H1 (cell line): ENCODE results near the gene RRAD. TPM values are rescaled to one million over a fixed set of nuclear protein-coding genes. Genes with fewer than 3 reads are reported as not detected.

Experiments
- CTCF ChIA-PET: fragments of 300-600 bp; sonication (Branson Sonifier 250); formaldehyde crosslinking; loops from one replicate; lab custom pipeline; 2021; ENCODE audit not compliant: partially characterized antibody; lab: Charles Lee
- POLR2A ChIA-PET: fragments of 300-600 bp; sonication (Branson Sonifier 250); formaldehyde crosslinking; loops from one replicate; lab custom pipeline; 2021; ENCODE audit warnings: inconsistent platforms; ENCODE audit not compliant: partially characterized antibody; lab: Charles Lee
- DNase-seq, 2 experiments: peaks; one replicate each; pipeline versions ENCODE4 v3.0.0 to v3.0.0-alpha.2; 2010 to 2022; ENCODE audit warnings: low spot score in 2 of 2, low read depth in 1 of 2, mixed read lengths in 1 of 2
- FAIRE-seq: peaks from 2 replicates; lab custom pipeline; 2011; peaks lifted over from hg19 to GRCh38; lab: Jason Lieb, UNC
- H2AFZ ChIP-seq: 2 replicates; pipeline ENCODE4 v1.8.1; 2012; ENCODE audit warnings: low read length, inconsistent platforms
- H2AK5ac ChIP-seq: 2 replicates; pipeline ENCODE4 v1.6.1; 2013; ENCODE audit warnings: low read depth, low read length
- H2BK120ac ChIP-seq: replicated peaks from 2 replicates; pipeline ENCODE3; 2013; ENCODE audit warnings: low read depth, low read length, inconsistent platforms
- H2BK12ac ChIP-seq: 2 replicates; pipeline ENCODE4 v1.6.1; 2013; ENCODE audit warnings: low read depth, low read length
- H2BK15ac ChIP-seq: 2 replicates; pipeline ENCODE4 v1.6.1; 2013; ENCODE audit warnings: low read length
- H2BK20ac ChIP-seq: 2 replicates; pipeline ENCODE4 v1.6.1; 2013; ENCODE audit warnings: low read length
- H2BK5ac ChIP-seq: 2 replicates; pipeline ENCODE4 v1.6.1; 2013; ENCODE audit warnings: low read depth, low read length
- H3K14ac ChIP-seq: 2 replicates; pipeline ENCODE4 v1.6.1; 2013; ENCODE audit warnings: inconsistent platforms; ENCODE audit not compliant: insufficient read length
- H3K18ac ChIP-seq: 2 replicates; pipeline ENCODE4 v1.6.1; 2013; ENCODE audit warnings: low read length; ENCODE audit errors: extremely low read depth
- H3K23ac ChIP-seq: 2 replicates; pipeline ENCODE4 v1.6.1; 2013; ENCODE audit warnings: inconsistent platforms; ENCODE audit not compliant: insufficient read length
- H3K23me2 ChIP-seq: 2 replicates; pipeline ENCODE4 v1.6.1; 2013; ENCODE audit warnings: low read depth, low read length
- H3K27ac ChIP-seq: 2 replicates; pipeline ENCODE4 v1.6.1; 2011; ENCODE audit warnings: low read depth, low read length, inconsistent platforms
- H3K27me3 ChIP-seq, 4 experiments: replicated peaks in 1 of 4; 1 replicate in 1 of 4; 2 replicates in 3 of 4; pipeline versions ENCODE4 v1.6.1 to v1.8.1; 2011 to 2013; ENCODE audit warnings: low read length in 3 of 4, mild to moderate bottlenecking in 3 of 4, inconsistent platforms in 2 of 4, mixed read lengths in 2 of 4, moderate library complexity in 1 of 4; ENCODE audit not compliant: control insufficient read depth in 3 of 4, insufficient read depth in 3 of 4; ENCODE audit errors: extremely low read depth in 1 of 4
- H3K36me3 ChIP-seq, 4 experiments: 2 replicates each; pipeline versions ENCODE4 v1.6.1 to v1.8.1; 2011 to 2013; ENCODE audit warnings: mild to moderate bottlenecking in 4 of 4, low read length in 3 of 4, moderate library complexity in 2 of 4, control low read depth in 1 of 4, inconsistent platforms in 1 of 4; ENCODE audit not compliant: insufficient read depth in 4 of 4, control insufficient read depth in 2 of 4
- H3K4ac ChIP-seq: replicated peaks from 2 replicates; pipeline ENCODE3; 2013; ENCODE audit warnings: low read length, low read depth, mixed read lengths, inconsistent platforms; ENCODE audit not compliant: insufficient read length
- H3K4me1 ChIP-seq, 4 experiments: replicated peaks in 1 of 4; 1 replicate in 1 of 4; 2 replicates in 3 of 4; pipeline versions ENCODE4 v1.6.1 to v1.8.1; 2011 to 2013; ENCODE audit warnings: low read length in 3 of 4, inconsistent platforms in 2 of 4, mixed read lengths in 1 of 4; ENCODE audit not compliant: insufficient read depth in 4 of 4, control insufficient read depth in 3 of 4
- H3K4me2 ChIP-seq, 2 experiments: 2 replicates each; pipeline versions ENCODE4 v1.6.1 to v1.8.1; 2011 to 2013; ENCODE audit warnings: low read depth in 2 of 2, low read length in 2 of 2, control low read depth in 1 of 2, inconsistent platforms in 1 of 2, mild to moderate bottlenecking in 1 of 2; ENCODE audit not compliant: insufficient read depth in 1 of 2
- H3K4me3 ChIP-seq, 4 experiments: fragments of 200-600, 300-600 bp in 1 of 4; sonication (generic), shearing (Covaris generic), sonication (Bioruptor Twin) in 1 of 4; 2 replicates each; pipeline versions ENCODE4 v1.5.1 to v1.8.1; 2011 to 2016; ENCODE audit warnings: low read length in 4 of 4, low read depth in 3 of 4, control low read depth in 2 of 4, inconsistent platforms in 2 of 4, mild to moderate bottlenecking in 2 of 4, mixed read lengths in 1 of 4, moderate library complexity in 1 of 4; ENCODE audit not compliant: insufficient read depth in 2 of 4; ENCODE audit errors: extremely low read depth in 1 of 4
- H3K56ac ChIP-seq: replicated peaks from 2 replicates; pipeline ENCODE3; 2013; ENCODE audit warnings: low read depth, mild to moderate bottlenecking, mixed read lengths, low read length, inconsistent platforms; ENCODE audit not compliant: insufficient read length
- H3K79me1 ChIP-seq: 2 replicates; pipeline ENCODE4 v1.6.1; 2013; ENCODE audit warnings: low read depth, low read length, control low read depth
- H3K79me2 ChIP-seq, 2 experiments: 2 replicates each; pipeline versions ENCODE4 v1.6.1 to v1.8.1; 2012 to 2013; ENCODE audit warnings: low read length in 2 of 2, mild to moderate bottlenecking in 2 of 2, inconsistent platforms in 1 of 2; ENCODE audit not compliant: insufficient read depth in 2 of 2, control insufficient read depth in 1 of 2
- H3K9ac ChIP-seq, 4 experiments: replicated peaks in 1 of 4; 1 replicate in 1 of 4; 2 replicates in 3 of 4; pipeline versions ENCODE4 v1.6.1 to v1.8.1; 2011 to 2013; ENCODE audit warnings: low read depth in 3 of 4, low read length in 3 of 4, control low read depth in 2 of 4, mild to moderate bottlenecking in 2 of 4, moderate library complexity in 2 of 4, inconsistent platforms in 1 of 4; ENCODE audit errors: extremely low read depth in 1 of 4
- H3K9me3 ChIP-seq, 2 experiments: 2 replicates each; pipeline versions ENCODE4 v1.6.1 to v1.8.1; 2012 to 2013; ENCODE audit warnings: mild to moderate bottlenecking in 2 of 2, moderate library complexity in 2 of 2, control low read depth in 1 of 2, inconsistent platforms in 1 of 2, low read depth in 1 of 2, low read length in 1 of 2, mixed read lengths in 1 of 2; ENCODE audit not compliant: insufficient read depth in 2 of 2
- H4K20me1 ChIP-seq, 2 experiments: replicated peaks in 1 of 2; 2 replicates each; pipeline versions ENCODE3 to v1.8.1; 2011 to 2013; ENCODE audit warnings: inconsistent platforms in 2 of 2, low read length in 2 of 2, mild to moderate bottlenecking in 1 of 2; ENCODE audit not compliant: insufficient read depth in 2 of 2, control insufficient read depth in 1 of 2
- H4K5ac ChIP-seq: 2 replicates; pipeline ENCODE4 v1.6.1; 2013; ENCODE audit warnings: low read length, low read depth, mixed read lengths, inconsistent platforms; ENCODE audit not compliant: insufficient read length
- H4K8ac ChIP-seq: 2 replicates; pipeline ENCODE4 v1.8.0; 2013; ENCODE audit warnings: mild to moderate bottlenecking, moderate library complexity, low read length, inconsistent platforms; ENCODE audit not compliant: insufficient read depth; ENCODE audit errors: extremely low read depth
- H4K91ac ChIP-seq: replicated peaks from 2 replicates; pipeline ENCODE3; 2013; ENCODE audit warnings: low read length, mixed read lengths, inconsistent platforms; ENCODE audit not compliant: insufficient read length
- ASH2L ChIP-seq: fragments of 200-600, 300-600 bp; sonication (generic); IDR thresholded peaks from one replicate; pipeline ENCODE4 v1.7.1; 2017; ENCODE audit warnings: low read length
- ATF2 ChIP-seq: IDR thresholded peaks from 2 replicates; pipeline ENCODE4 v1.6.1; 2012; ENCODE audit warnings: low read length, inconsistent platforms
- ATF3 ChIP-seq: IDR thresholded peaks from 2 replicates; pipeline ENCODE4 v1.6.1; 2011; ENCODE audit warnings: low read depth, mild to moderate bottlenecking, low read length; ENCODE audit not compliant: insufficient read depth
- KDM1A ChIP-seq: fragments of 200-600, 300-600 bp; sonication (generic); IDR thresholded peaks from 2 replicates; pipeline ENCODE4 v1.7.1; 2016; ENCODE audit warnings: mild to moderate bottlenecking, low read length, borderline replicate concordance
- RAD21 ChIP-seq, 2 experiments: IDR thresholded peaks in 1 of 2; conservative IDR thresholded peaks in 1 of 2; 2 replicates each; pipeline ENCODE4 v1.6.1; 2011; ENCODE audit warnings: low read depth in 2 of 2, low read length in 2 of 2, improper control_type of control experiment in 1 of 2, inconsistent platforms in 1 of 2, mild to moderate bottlenecking in 1 of 2, moderate library complexity in 1 of 2
- SAP30 ChIP-seq: fragments of 300-600 bp; sonication (generic); IDR thresholded peaks from 2 replicates; pipeline ENCODE4 v1.7.1; 2012; ENCODE audit warnings: low read length, moderate library complexity, mild to moderate bottlenecking, inconsistent platforms; ENCODE audit not compliant: insufficient read depth, insufficient replicate concordance
- SIRT6 ChIP-seq: IDR thresholded peaks from one replicate; pipeline ENCODE4 v1.7.1; 2012; ENCODE audit warnings: low read length, inconsistent platforms
- SP2 ChIP-seq: IDR thresholded peaks from 2 replicates; pipeline ENCODE4 v1.6.1; 2012; ENCODE audit warnings: mild to moderate bottlenecking, low read length, inconsistent platforms
- TAF7 ChIP-seq: optimal IDR thresholded peaks from 2 replicates; pipeline ENCODE3; 2011; ENCODE audit warnings: low read depth, mild to moderate bottlenecking, inconsistent platforms, low read length, moderate library complexity, borderline replicate concordance
- WGBS, 2 experiments: shearing (Covaris generic) in 1 of 2; methylation state at CpG; one replicate each; pipeline versions ENCODE4 v1.1.6 to v1.1.7; 2013 to 2015; ENCODE audit warnings: low lambda C conversion rate in 2 of 2, mixed read lengths in 2 of 2, inconsistent platforms in 1 of 2, low coverage in 1 of 2, missing lambda C conversion rate in 1 of 2; ENCODE audit not compliant: insufficient replicate concordance in 2 of 2, insufficient coverage in 1 of 2, insufficient read length in 1 of 2; ENCODE audit errors: extremely low coverage in 1 of 2, missing lambda C conversion rate in 1 of 2; 5-methylcytosine and 5-hydroxymethylcytosine counted together
- polyA plus RNA-seq, 7 experiments: library from polyadenylated mRNA; depleted of rRNA in 3 of 7; stranded (reverse) in 5 of 7; unstranded in 2 of 7; fragments of >200 nt in 5 of 7; fragments of 200-250 nt in 2 of 7; gene quantifications; 1 replicate in 5 of 7; 2 replicates in 1 of 7; 4 replicates in 1 of 7; pipeline versions ENCODE4 v1.2.1 to v1.2.3, GENCODE V29; 2011 to 2013; ENCODE audit warnings: missing spikeins in 2 of 7, mixed read lengths in 2 of 7
- total RNA-seq: library from RNA; stranded (reverse); fragmentation: NEBNext Ultra II Directional; extraction: Animal tissue kit (Norgen Biotek cat#: 25700); gene quantifications from 2 replicates; pipeline ENCODE4 v1.2.1, GENCODE V29; 2021
- TF ChIP-seq, protein P1 (sequence below): IDR thresholded peaks from 2 replicates; pipeline ENCODE4 v1.6.1; 2012; ENCODE audit warnings: inconsistent platforms

Gene RRAD
- total and polyA plus RNA-seq, 2 of the 8 experiments (the other 6 are each of a cell fraction or from before 2014, with no cell fraction given) = 0.17 TPM; not detected in 1

DNA sequence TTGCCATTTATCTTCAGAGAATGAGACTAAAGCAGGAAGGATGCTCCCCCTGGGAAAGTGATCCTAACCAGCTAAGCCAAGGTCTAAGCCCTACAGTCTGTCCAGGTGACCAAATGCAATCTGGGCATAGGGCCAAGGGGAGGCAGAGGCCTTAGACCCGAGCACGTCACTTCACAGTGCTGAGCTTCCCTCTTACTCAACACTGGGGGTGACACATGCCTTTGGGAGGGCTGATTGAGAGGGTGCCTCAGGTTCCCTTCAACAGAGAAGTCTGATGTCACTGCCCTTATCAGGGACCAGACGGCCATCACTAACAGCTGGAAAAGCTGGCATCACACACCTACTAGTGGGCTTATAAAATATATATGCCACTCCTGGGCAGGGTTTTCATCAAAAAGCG lies 4.9 kb upstream of the RRAD start:
- H2AK5ac ChIP-seq = no peak overlapping the region
- 98% methylated on average over 4 of the region's 4 CpGs; no CpG with 5 or more reads in 1 of the 2 experiments for WGBS, 2 experiments
- no peak overlapping the region for H2BK20ac ChIP-seq
- H3K9ac ChIP-seq = no peak overlapping the region
- ChIA-PET CTCF (interaction anchor here (0.7 to 5.5 kb wide), 6 partner anchors 8 to 477 kb away, joined by 3 to 44 read pairs (median 3); no protein-coding TSS in a partner anchor), POLR2A (interaction anchor here (0.6 to 2.0 kb wide), 4 partner anchors 9 to 107 kb away, joined by 4 to 7 read pairs (median 5); partner anchors contain the start of gene PDP2)
- H3K79me1 ChIP-seq = no peaks in the 10 kb centered on the region
- no peak overlapping the region for H2BK15ac ChIP-seq
- H3K36me3 ChIP-seq = peaks cover 0 to 3% (median under 1%) of the 10 kb centered on the region in 4 experiments; a peak in 3 of 8 replicates
- no peak overlapping the region for H3K18ac ChIP-seq
- peaks cover 15% of the 10 kb centered on the region; the same call in 1 of the 2 replicates for H3K23me2 ChIP-seq
- H3K4me1 ChIP-seq = peaks cover 0 to 9% (median 5%) of the 10 kb centered on the region in 4 experiments; a peak in 5 of 7 replicates
- no peaks in the 10 kb centered on the region; a peak in 1 of 4 replicates for H3K79me2 ChIP-seq
- no peak overlapping the region for H4K5ac ChIP-seq
- H3K4ac ChIP-seq = no peak overlapping the region
- no peak overlapping the region for H3K23ac ChIP-seq
- peaks cover 2% of the 10 kb centered on the region in 2 experiments for H4K20me1 ChIP-seq
- H3K4me3 ChIP-seq = no peak overlapping the region
- no peak overlapping the region for H4K91ac ChIP-seq
- H2BK12ac ChIP-seq = no peak overlapping the region
- no peak overlapping the region for H3K14ac ChIP-seq
- no peak overlapping the region for H2BK5ac ChIP-seq
- H2AFZ ChIP-seq = no peak overlapping the region
- DNase-seq (no peak), FAIRE-seq (no peak)
- H3K27ac ChIP-seq = no peak overlapping the region
- no peaks in the 10 kb centered on the region for H3K9me3 ChIP-seq
- no peak overlapping the region for H4K8ac ChIP-seq
- no peak overlapping the region for H2BK120ac ChIP-seq
- peaks cover 6 to 25% (median 21%) of the 10 kb centered on the region in 4 experiments; a peak in 6 of 7 replicates for H3K27me3 ChIP-seq
- no peak overlapping the region for H3K4me2 ChIP-seq
- no peak overlapping the region for H3K56ac ChIP-seq
- TF ChIP-seq SP2 = no peak
- no peak for TF ChIP-seq KDM1A
- no peak for TF ChIP-seq RAD21 (IDR thresholded peaks at IDR 0.05 in 1 of 2, conservative IDR thresholded peaks at IDR 0.05 in 1 of 2; ENCODE audit: low read depth in 2 of 2, low read length in 2 of 2)
- no peak for TF ChIP-seq SAP30
- TF ChIP-seq ATF3 = no peak
- TF ChIP-seq, protein P1, sequence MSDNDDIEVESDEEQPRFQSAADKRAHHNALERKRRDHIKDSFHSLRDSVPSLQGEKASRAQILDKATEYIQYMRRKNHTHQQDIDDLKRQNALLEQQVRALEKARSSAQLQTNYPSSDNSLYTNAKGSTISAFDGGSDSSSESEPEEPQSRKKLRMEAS = no peak
- TF ChIP-seq TAF7 = no peak
- TF ChIP-seq SIRT6 = no peak
- TF ChIP-seq ATF2 = no peak
- TF ChIP-seq ASH2L = no peak
